ENCODE data around the gene PCDHGC4.

The PCDHGC4 gene

DNA sequence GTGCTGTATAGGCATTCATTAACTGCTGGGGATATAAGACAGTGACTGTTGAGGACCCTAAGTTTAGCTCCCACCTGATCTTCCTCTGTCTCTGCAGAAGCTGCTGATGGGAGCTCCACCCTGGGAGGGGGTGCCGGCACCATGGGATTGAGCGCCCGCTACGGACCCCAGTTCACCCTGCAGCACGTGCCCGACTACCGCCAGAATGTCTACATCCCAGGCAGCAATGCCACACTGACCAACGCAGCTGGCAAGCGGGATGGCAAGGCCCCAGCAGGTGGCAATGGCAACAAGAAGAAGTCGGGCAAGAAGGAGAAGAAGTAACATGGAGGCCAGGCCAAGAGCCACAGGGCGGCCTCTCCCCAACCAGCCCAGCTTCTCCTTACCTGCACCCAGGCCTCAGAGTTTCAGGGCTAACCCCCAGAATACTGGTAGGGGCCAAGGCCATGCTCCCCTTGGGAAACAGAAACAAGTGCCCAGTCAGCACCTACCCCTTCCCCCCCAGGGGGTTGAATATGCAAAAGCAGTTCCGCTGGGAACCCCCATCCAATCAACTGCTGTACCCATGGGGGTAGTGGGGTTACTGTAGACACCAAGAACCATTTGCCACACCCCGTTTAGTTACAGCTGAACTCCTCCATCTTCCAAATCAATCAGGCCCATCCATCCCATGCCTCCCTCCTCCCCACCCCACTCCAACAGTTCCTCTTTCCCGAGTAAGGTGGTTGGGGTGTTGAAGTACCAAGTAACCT lies 26.2 kb downstream of the PCDHGC4 start:
- TF ChIP-seq MYC (IDR thresholded peaks at IDR 0.05; ENCODE audit: low read depth, low read length) (no peak), MAX (IDR thresholded peaks at IDR 0.05; ENCODE audit: low read depth, low read length) (no peak), POLR2A (IDR thresholded peaks at IDR 0.05; ENCODE audit: extremely low read depth, insufficient read length) (no peak)
- TF ChIP-seq, protein P1, sequence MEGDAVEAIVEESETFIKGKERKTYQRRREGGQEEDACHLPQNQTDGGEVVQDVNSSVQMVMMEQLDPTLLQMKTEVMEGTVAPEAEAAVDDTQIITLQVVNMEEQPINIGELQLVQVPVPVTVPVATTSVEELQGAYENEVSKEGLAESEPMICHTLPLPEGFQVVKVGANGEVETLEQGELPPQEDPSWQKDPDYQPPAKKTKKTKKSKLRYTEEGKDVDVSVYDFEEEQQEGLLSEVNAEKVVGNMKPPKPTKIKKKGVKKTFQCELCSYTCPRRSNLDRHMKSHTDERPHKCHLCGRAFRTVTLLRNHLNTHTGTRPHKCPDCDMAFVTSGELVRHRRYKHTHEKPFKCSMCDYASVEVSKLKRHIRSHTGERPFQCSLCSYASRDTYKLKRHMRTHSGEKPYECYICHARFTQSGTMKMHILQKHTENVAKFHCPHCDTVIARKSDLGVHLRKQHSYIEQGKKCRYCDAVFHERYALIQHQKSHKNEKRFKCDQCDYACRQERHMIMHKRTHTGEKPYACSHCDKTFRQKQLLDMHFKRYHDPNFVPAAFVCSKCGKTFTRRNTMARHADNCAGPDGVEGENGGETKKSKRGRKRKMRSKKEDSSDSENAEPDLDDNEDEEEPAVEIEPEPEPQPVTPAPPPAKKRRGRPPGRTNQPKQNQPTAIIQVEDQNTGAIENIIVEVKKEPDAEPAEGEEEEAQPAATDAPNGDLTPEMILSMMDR (IDR thresholded peaks at IDR 0.05; ENCODE audit: low read depth, low read length), result no peak
- H3K4me3 ChIP-seq (ENCODE audit: low read depth, low read length), result no peak overlapping the region
- DNase-seq (ENCODE audit: low read depth), result peak; percentile 24

DNA sequence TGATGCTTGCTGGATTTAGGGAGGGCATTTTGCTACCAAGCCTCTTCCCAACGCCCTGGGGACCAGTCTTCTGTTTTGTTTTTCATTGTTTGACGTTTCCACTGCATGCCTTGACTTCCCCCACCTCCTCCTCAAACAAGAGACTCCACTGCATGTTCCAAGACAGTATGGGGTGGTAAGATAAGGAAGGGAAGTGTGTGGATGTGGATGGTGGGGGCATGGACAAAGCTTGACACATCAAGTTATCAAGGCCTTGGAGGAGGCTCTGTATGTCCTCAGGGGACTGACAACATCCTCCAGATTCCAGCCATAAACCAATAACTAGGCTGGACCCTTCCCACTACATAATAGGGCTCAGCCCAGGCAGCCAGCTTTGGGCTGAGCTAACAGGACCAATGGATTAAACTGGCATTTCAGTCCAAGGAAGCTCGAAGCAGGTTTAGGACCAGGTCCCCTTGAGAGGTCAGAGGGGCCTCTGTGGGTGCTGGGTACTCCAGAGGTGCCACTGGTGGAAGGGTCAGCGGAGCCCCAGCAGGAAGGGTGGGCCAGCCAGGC lies 27.0 kb downstream of the PCDHGC4 start:
- DNase-seq (ENCODE audit: low read depth), result no peak
- TF ChIP-seq MYC (IDR thresholded peaks at IDR 0.05; ENCODE audit: low read depth, low read length) (no peak), POLR2A (IDR thresholded peaks at IDR 0.05; ENCODE audit: extremely low read depth, insufficient read length) (no peak), MAX (IDR thresholded peaks at IDR 0.05; ENCODE audit: low read depth, low read length) (no peak)
- TF ChIP-seq, protein P1 (IDR thresholded peaks at IDR 0.05; ENCODE audit: low read depth, low read length), result no peak
- H3K4me3 ChIP-seq (ENCODE audit: low read depth, low read length), result no peak overlapping the region

DNA sequence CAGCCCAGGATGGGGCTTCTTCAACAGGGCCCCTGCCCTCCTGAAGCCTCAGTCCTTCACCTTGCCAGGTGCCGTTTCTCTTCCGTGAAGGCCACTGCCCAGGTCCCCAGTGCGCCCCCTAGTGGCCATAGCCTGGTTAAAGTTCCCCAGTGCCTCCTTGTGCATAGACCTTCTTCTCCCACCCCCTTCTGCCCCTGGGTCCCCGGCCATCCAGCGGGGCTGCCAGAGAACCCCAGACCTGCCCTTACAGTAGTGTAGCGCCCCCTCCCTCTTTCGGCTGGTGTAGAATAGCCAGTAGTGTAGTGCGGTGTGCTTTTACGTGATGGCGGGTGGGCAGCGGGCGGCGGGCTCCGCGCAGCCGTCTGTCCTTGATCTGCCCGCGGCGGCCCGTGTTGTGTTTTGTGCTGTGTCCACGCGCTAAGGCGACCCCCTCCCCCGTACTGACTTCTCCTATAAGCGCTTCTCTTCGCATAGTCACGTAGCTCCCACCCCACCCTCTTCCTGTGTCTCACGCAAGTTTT lies 27.6 kb downstream of the PCDHGC4 start:
- peak; percentile 70 for DNase-seq (ENCODE audit: low read depth)
- H3K4me3 ChIP-seq (ENCODE audit: low read depth, low read length), result no peak overlapping the region
- TF ChIP-seq POLR2A (IDR thresholded peaks at IDR 0.05; ENCODE audit: extremely low read depth, insufficient read length) (no peak), MYC (IDR thresholded peaks at IDR 0.05; ENCODE audit: low read depth, low read length) (no peak), MAX (IDR thresholded peaks at IDR 0.05; ENCODE audit: low read depth, low read length) (no peak)
- TF ChIP-seq, protein P1 (IDR thresholded peaks at IDR 0.05; ENCODE audit: low read depth, low read length), result peak; percentile 65

DNA sequence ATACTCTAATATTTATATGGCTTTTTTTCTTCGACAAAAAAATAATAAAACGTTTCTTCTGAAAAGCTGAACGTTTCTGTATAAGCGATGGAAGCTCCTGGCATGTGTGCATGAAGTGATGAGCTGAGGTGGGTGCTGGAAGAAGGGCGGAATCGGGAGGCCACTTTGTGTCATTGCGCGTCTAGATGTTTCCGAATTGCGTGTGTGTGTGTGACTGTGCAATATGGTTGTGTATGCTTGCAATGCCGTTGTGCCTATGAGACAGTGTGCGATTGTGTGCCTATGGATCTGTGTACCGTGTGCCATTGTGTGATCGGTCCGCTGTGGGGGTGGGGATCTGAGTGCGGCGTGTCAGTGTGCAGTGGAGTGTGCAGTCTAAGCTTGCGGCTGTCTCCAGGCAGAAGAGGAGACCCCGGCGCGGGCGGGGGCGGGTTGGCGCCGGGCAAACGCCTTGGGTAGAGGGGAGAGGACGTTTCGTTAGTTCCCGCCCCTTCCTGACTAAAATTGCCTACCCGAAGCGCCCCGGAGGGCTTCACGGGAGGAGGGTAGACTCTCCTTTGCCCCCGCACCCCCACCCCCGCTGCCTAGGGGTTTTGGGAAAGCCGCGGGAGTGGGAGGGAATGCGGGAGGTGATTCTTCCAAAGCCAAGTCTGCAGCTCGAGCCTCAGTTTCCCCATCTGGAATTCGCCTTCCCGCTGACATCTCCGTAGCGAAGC lies 28.2 kb downstream of the PCDHGC4 start:
- TF ChIP-seq POLR2A (IDR thresholded peaks at IDR 0.05; ENCODE audit: extremely low read depth, insufficient read length) (no peak), MYC (IDR thresholded peaks at IDR 0.05; ENCODE audit: low read depth, low read length) (no peak), MAX (IDR thresholded peaks at IDR 0.05; ENCODE audit: low read depth, low read length) (no peak)
- TF ChIP-seq, protein P1 (IDR thresholded peaks at IDR 0.05; ENCODE audit: low read depth, low read length), result no peak
- DNase-seq (ENCODE audit: low read depth), result peak; percentile 16
- H3K4me3 ChIP-seq (ENCODE audit: low read depth, low read length), result no peak overlapping the region

GRCh38 chr5:141513627-141514329 lies 28.9 kb downstream of the PCDHGC4 start:
- no peak overlapping the region for H3K4me3 ChIP-seq (ENCODE audit: low read depth, low read length)
- DNase-seq (ENCODE audit: low read depth), result peak; percentile 33
- TF ChIP-seq, protein P1 (IDR thresholded peaks at IDR 0.05; ENCODE audit: low read depth, low read length), result no peak
- TF ChIP-seq MAX (IDR thresholded peaks at IDR 0.05; ENCODE audit: low read depth, low read length) (no peak), MYC (IDR thresholded peaks at IDR 0.05; ENCODE audit: low read depth, low read length) (no peak)

Measured in NB4 (cell line).